Measurements from ENCODE around the gene LONP2. TPM values are rescaled to one million over a fixed set of nuclear protein-coding genes. Genes with fewer than 3 reads are reported as not detected.

LONP2 gene
- total and polyA plus RNA-seq, 7 experiments from 2014 or later: 37.8 to 124 (median 81.5) TPM

- POLR2A ChIA-PET: no interaction called here
- ATAC-seq (no peak), DNase-seq (no peak)
- Mint-ChIP-seq H3K4me3 (peak overlapping the region in 3 of 10 donors; percentile 20 to 27 (median 25)), H3K4me1 (peaks cover 31 to 76% (median 60%) of the 10 kb centered on the region in 7 donors), H3K27ac (peak overlapping the region in 4 of 9 donors; percentile 4 to 27 (median 18)), H3K27me3 (no peaks in the 10 kb centered on the region), H3K36me3 (peaks cover 4 to 26% (median 10%) of the 10 kb centered on the region in 5 donors), H3K9me3 (no peaks in the 10 kb centered on the region)
- Histone ChIP-seq H3K4me1 (ENCODE audit: control insufficient read depth in 2 of 2, insufficient read depth in 2 of 2, low read length in 2 of 2) (peaks cover 16 to 19% of the 10 kb centered on the region in 2 donors), H3K4me3 (ENCODE audit: low read length) (no peak overlapping the region), H3K9me3 (ENCODE audit: control insufficient read depth in 2 of 3, low read length in 3 of 3) (no peaks in the 10 kb centered on the region), H3K27ac (ENCODE audit: low read depth, low read length) (no peak overlapping the region), H3K27me3 (ENCODE audit: control insufficient read depth in 2 of 2, insufficient read depth in 2 of 2, low read length in 2 of 2) (no peaks in the 10 kb centered on the region), H3K36me3 (ENCODE audit: control insufficient read depth in 2 of 3, insufficient read depth in 3 of 3, low read length in 3 of 3) (peaks cover 0 to 30% (median 3%) of the 10 kb centered on the region in 3 experiments)
- intact Hi-C loops (cut with micrococcal nuclease): no loop called here
- CTCF ChIA-PET: no interaction called here
These were observed 6.6 kb downstream of the LONP2 start for GRCh38 chr16:48250520-48251278.

GRCh38 chr16:48252013-48252412 lies 7.9 kb downstream of the LONP2 start:
- Histone ChIP-seq H3K9me3 (ENCODE audit: control insufficient read depth in 2 of 3, low read length in 3 of 3) (no peaks in the 10 kb centered on the region), H3K36me3 (ENCODE audit: control insufficient read depth in 2 of 3, insufficient read depth in 3 of 3, low read length in 3 of 3) (peaks cover 3 to 39% (median 4%) of the 10 kb centered on the region in 3 experiments), H3K27ac (ENCODE audit: low read depth, low read length) (no peak overlapping the region), H3K4me3 (ENCODE audit: low read length) (no peak overlapping the region), H3K4me1 (ENCODE audit: control insufficient read depth in 2 of 2, insufficient read depth in 2 of 2, low read length in 2 of 2) (peaks cover 7 to 10% of the 10 kb centered on the region in 2 donors), H3K27me3 (ENCODE audit: control insufficient read depth in 2 of 2, insufficient read depth in 2 of 2, low read length in 2 of 2) (no peaks in the 10 kb centered on the region)
- Mint-ChIP-seq H3K4me3 (no peak overlapping the region), H3K27ac (peak overlapping the region in 1 of 9 donors; percentile 38), H3K9me3 (no peaks in the 10 kb centered on the region), H3K4me1 (peaks cover 20 to 69% (median 50%) of the 10 kb centered on the region in 7 donors), H3K36me3 (peaks cover 4 to 36% (median 8%) of the 10 kb centered on the region in 5 donors), H3K27me3 (no peaks in the 10 kb centered on the region)
- DNase-seq: no peak
- no peak for ATAC-seq
- ChIA-PET POLR2A (no interaction called here), CTCF (no interaction called here)
- intact Hi-C loops (cut with micrococcal nuclease): no loop called here

- DNase-seq (no peak), ATAC-seq (no peak)
- Mint-ChIP-seq H3K9me3 (no peaks in the 10 kb centered on the region), H3K27me3 (no peaks in the 10 kb centered on the region), H3K27ac (no peak overlapping the region), H3K36me3 (peaks cover 11 to 70% (median 31%) of the 10 kb centered on the region in 5 donors), H3K4me1 (peaks cover 4 to 40% (median 25%) of the 10 kb centered on the region in 7 donors), H3K4me3 (no peak overlapping the region)
- POLR2A ChIA-PET: no interaction called here
- no peak overlapping the region for H3K27ac ChIP-seq (ENCODE audit: low read depth, low read length)
- intact Hi-C loops (cut with micrococcal nuclease): no loop called here
- H3K36me3 ChIP-seq (ENCODE audit: control insufficient read depth in 2 of 3, insufficient read depth in 3 of 3, low read length in 3 of 3): peaks cover 8 to 71% (median 15%) of the 10 kb centered on the region in 3 experiments
- no peaks in the 10 kb centered on the region for H3K4me1 ChIP-seq (ENCODE audit: control insufficient read depth in 2 of 2, insufficient read depth in 2 of 2, low read length in 2 of 2)
- CTCF ChIA-PET: no interaction called here
- H3K4me3 ChIP-seq (ENCODE audit: low read length): no peak overlapping the region
- no peaks in the 10 kb centered on the region for H3K27me3 ChIP-seq (ENCODE audit: control insufficient read depth in 2 of 2, insufficient read depth in 2 of 2, low read length in 2 of 2)
- H3K9me3 ChIP-seq (ENCODE audit: control insufficient read depth in 2 of 3, low read length in 3 of 3): no peaks in the 10 kb centered on the region
These were observed 12.6 kb downstream of the LONP2 start for GRCh38 chr16:48256579-48257177.

- ATAC-seq (no peak), DNase-seq (no peak)
- Histone ChIP-seq H3K9me3 (ENCODE audit: control insufficient read depth in 2 of 3, low read length in 3 of 3) (no peaks in the 10 kb centered on the region), H3K36me3 (ENCODE audit: control insufficient read depth in 2 of 3, insufficient read depth in 3 of 3, low read length in 3 of 3) (peaks cover 13 to 59% (median 20%) of the 10 kb centered on the region in 3 experiments), H3K4me1 (ENCODE audit: control insufficient read depth in 2 of 2, insufficient read depth in 2 of 2, low read length in 2 of 2) (no peaks in the 10 kb centered on the region), H3K4me3 (ENCODE audit: low read length) (no peak overlapping the region), H3K27ac (ENCODE audit: low read depth, low read length) (no peak overlapping the region), H3K27me3 (ENCODE audit: control insufficient read depth in 2 of 2, insufficient read depth in 2 of 2, low read length in 2 of 2) (no peaks in the 10 kb centered on the region)
- Mint-ChIP-seq H3K9me3 (peaks cover 0 to 5% (median 0%) of the 10 kb centered on the region in 11 donors), H3K27me3 (no peaks in the 10 kb centered on the region), H3K36me3 (peaks cover 22 to 76% (median 52%) of the 10 kb centered on the region in 5 donors), H3K27ac (no peak overlapping the region), H3K4me1 (peaks cover 6 to 29% (median 11%) of the 10 kb centered on the region in 7 donors), H3K4me3 (no peak overlapping the region)
- ChIA-PET CTCF (no interaction called here), POLR2A (no interaction called here)
- intact Hi-C loops (cut with micrococcal nuclease): no loop called here
These were observed 17.5 kb downstream of the LONP2 start for GRCh38 chr16:48261569-48261968.

GRCh38 chr16:48262631-48263030 lies 18.5 kb downstream of the LONP2 start:
- no peak overlapping the region for H3K27ac ChIP-seq (ENCODE audit: low read depth, low read length)
- Mint-ChIP-seq H3K27ac (no peak overlapping the region), H3K9me3 (peaks cover 0 to 5% (median 0%) of the 10 kb centered on the region in 11 donors), H3K27me3 (no peaks in the 10 kb centered on the region), H3K36me3 (peaks cover 22 to 74% (median 52%) of the 10 kb centered on the region in 5 donors), H3K4me1 (peaks cover 7 to 31% (median 11%) of the 10 kb centered on the region in 7 donors), H3K4me3 (no peak overlapping the region)
- ChIA-PET POLR2A (no interaction called here), CTCF (no interaction called here)
- no peaks in the 10 kb centered on the region for H3K27me3 ChIP-seq (ENCODE audit: control insufficient read depth in 2 of 2, insufficient read depth in 2 of 2, low read length in 2 of 2)
- DNase-seq: no peak
- H3K36me3 ChIP-seq (ENCODE audit: control insufficient read depth in 2 of 3, insufficient read depth in 3 of 3, low read length in 3 of 3): peaks cover 10 to 64% (median 20%) of the 10 kb centered on the region in 3 experiments
- H3K4me1 ChIP-seq (ENCODE audit: control insufficient read depth in 2 of 2, insufficient read depth in 2 of 2, low read length in 2 of 2): no peaks in the 10 kb centered on the region
- H3K4me3 ChIP-seq (ENCODE audit: low read length): no peak overlapping the region
- ATAC-seq: no peak
- intact Hi-C loops (cut with micrococcal nuclease): no loop called here
- no peaks in the 10 kb centered on the region for H3K9me3 ChIP-seq (ENCODE audit: control insufficient read depth in 2 of 3, low read length in 3 of 3)

GRCh38 chr16:48269011-48269410 lies 24.9 kb downstream of the LONP2 start:
- peak overlapping the region in 3 of 9 donors; percentile 26 to 28 (median 28) for H3K27ac Mint-ChIP-seq

More at GRCh38 chr16:48269011-48269410, 24.9 kb downstream of the LONP2 start:
- Mint-ChIP-seq H3K9me3 (no peaks in the 10 kb centered on the region), H3K27me3 (no peaks in the 10 kb centered on the region), H3K36me3 (peaks cover 3 to 46% (median 14%) of the 10 kb centered on the region in 5 donors), H3K4me3 (no peak overlapping the region), H3K4me1 (peaks cover 4 to 15% (median 11%) of the 10 kb centered on the region in 7 donors)
- peaks cover 0 to 35% (median 0%) of the 10 kb centered on the region in 3 experiments for H3K36me3 ChIP-seq (ENCODE audit: control insufficient read depth in 2 of 3, insufficient read depth in 3 of 3, low read length in 3 of 3)
- no peak overlapping the region for H3K27ac ChIP-seq (ENCODE audit: low read depth, low read length)
- H3K9me3 ChIP-seq (ENCODE audit: control insufficient read depth in 2 of 3, low read length in 3 of 3): no peaks in the 10 kb centered on the region
- intact Hi-C loops (cut with micrococcal nuclease): no loop called here
- no peak for ATAC-seq
- H3K4me1 ChIP-seq (ENCODE audit: control insufficient read depth in 2 of 2, insufficient read depth in 2 of 2, low read length in 2 of 2): no peaks in the 10 kb centered on the region
- ChIA-PET POLR2A (no interaction called here), CTCF (no interaction called here)
- no peak overlapping the region for H3K4me3 ChIP-seq (ENCODE audit: low read length)
- no peaks in the 10 kb centered on the region for H3K27me3 ChIP-seq (ENCODE audit: control insufficient read depth in 2 of 2, insufficient read depth in 2 of 2, low read length in 2 of 2)
- no peak for DNase-seq

Data from naive thymus-derived CD4-positive, alpha-beta T cell (primary cell).